NCI-H748 (cell line): ENCODE data around the gene SH3PXD2A.
"Not testable (repeated sequence)": the region's sequence is repeated elsewhere in the genome, so short reads cannot be mapped to it uniquely, and the experiment has no call there.

Source experiments
- DNase-seq: peaks from one replicate; lab custom pipeline; 2025; ENCODE audit not compliant: unreplicated experiment; lab: John Stamatoyannopoulos, UW

The SH3PXD2A gene

GRCh38 chr10:103793429-103793828 is 61.9 kb downstream of the SH3PXD2A start:
- DNase-seq = no peak

- no peak for DNase-seq
Observed at GRCh38 chr10:103792547-103792946, 62.8 kb downstream of the SH3PXD2A start.

- DNase-seq = no peak
Observed at GRCh38 chr10:103791858-103792257, 63.5 kb downstream of the SH3PXD2A start.

- DNase-seq = no peak
Observed at GRCh38 chr10:103791291-103791690, 64.1 kb downstream of the SH3PXD2A start.

- DNase-seq = no peak
Observed at GRCh38 chr10:103790580-103790979, 64.8 kb downstream of the SH3PXD2A start.

- peak; percentile 51 for DNase-seq
Observed at GRCh38 chr10:103789771-103790201, 65.6 kb downstream of the SH3PXD2A start.

- DNase-seq = no peak
Observed at GRCh38 chr10:103789161-103789560, 66.2 kb downstream of the SH3PXD2A start.

GRCh38 chr10:103787331-103787730 is 68.0 kb downstream of the SH3PXD2A start:
- DNase-seq = no peak

- no peak for DNase-seq
Observed at GRCh38 chr10:103786020-103786419, 69.4 kb downstream of the SH3PXD2A start.

GRCh38 chr10:103784723-103785418 is 70.5 kb downstream of the SH3PXD2A start:
- DNase-seq = peak; percentile 42

GRCh38 chr10:103784089-103784488 is 71.3 kb downstream of the SH3PXD2A start:
- DNase-seq = no peak

- DNase-seq = no peak
Observed at GRCh38 chr10:103783681-103784080, 71.7 kb downstream of the SH3PXD2A start.

- DNase-seq = peak; percentile 12
Observed at GRCh38 chr10:103781329-103782061, 73.9 kb downstream of the SH3PXD2A start.

GRCh38 chr10:103780242-103781149 is 74.9 kb downstream of the SH3PXD2A start:
- no peak for DNase-seq

GRCh38 chr10:103778358-103779139 is 76.8 kb downstream of the SH3PXD2A start:
- no peak for DNase-seq

- DNase-seq = no peak
Observed at GRCh38 chr10:103776878-103777591, 78.3 kb downstream of the SH3PXD2A start.

GRCh38 chr10:103775776-103776175 is 79.6 kb downstream of the SH3PXD2A start:
- no peak for DNase-seq

GRCh38 chr10:103772846-103773245 is 82.5 kb downstream of the SH3PXD2A start:
- DNase-seq = not testable (repeated sequence)

GRCh38 chr10:103772096-103772845 is 83.1 kb downstream of the SH3PXD2A start:
- DNase-seq = peak; percentile 77
